Measurements from ENCODE around the gene SOD3. TPM values are rescaled to one million over a fixed set of nuclear protein-coding genes. Genes with fewer than 3 reads are reported as not detected.

Gene SOD3
- total RNA-seq, 1 experiment from 2014 or later = 1.0 TPM

DNA sequence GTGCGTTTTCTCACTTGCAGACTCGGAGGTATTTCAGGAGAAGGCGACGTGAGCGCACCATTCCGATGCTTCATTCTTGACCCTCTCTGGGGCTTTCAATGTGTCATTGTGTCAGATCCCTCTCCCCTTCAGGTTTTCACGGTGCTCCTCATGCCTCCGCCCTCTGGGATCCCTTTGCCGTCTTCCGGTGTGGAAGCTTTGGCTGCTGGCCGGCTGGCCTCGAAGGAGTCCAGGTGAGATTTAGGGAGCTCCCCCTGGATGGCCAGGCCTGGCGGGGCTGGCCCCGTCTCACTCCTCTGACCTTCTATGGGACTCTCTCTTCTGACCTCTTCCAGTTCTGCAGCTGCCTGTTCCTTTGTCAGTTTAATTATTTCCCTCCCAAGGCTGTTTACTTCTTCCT, 12.9 kb downstream of the SOD3 start:
- no peak overlapping the region for H3K4me3 ChIP-seq (ENCODE audit: low read depth in 2 of 2, low read length in 2 of 2)
- TF ChIP-seq TCF7L2 (IDR thresholded peaks at IDR 0.05; ENCODE audit: low read depth, low read length) = no peak
- no peak for TF ChIP-seq POLR2AphosphoS5 (IDR thresholded peaks at IDR 0.05; ENCODE audit: low read depth, low read length)
- TF ChIP-seq, protein P1, sequence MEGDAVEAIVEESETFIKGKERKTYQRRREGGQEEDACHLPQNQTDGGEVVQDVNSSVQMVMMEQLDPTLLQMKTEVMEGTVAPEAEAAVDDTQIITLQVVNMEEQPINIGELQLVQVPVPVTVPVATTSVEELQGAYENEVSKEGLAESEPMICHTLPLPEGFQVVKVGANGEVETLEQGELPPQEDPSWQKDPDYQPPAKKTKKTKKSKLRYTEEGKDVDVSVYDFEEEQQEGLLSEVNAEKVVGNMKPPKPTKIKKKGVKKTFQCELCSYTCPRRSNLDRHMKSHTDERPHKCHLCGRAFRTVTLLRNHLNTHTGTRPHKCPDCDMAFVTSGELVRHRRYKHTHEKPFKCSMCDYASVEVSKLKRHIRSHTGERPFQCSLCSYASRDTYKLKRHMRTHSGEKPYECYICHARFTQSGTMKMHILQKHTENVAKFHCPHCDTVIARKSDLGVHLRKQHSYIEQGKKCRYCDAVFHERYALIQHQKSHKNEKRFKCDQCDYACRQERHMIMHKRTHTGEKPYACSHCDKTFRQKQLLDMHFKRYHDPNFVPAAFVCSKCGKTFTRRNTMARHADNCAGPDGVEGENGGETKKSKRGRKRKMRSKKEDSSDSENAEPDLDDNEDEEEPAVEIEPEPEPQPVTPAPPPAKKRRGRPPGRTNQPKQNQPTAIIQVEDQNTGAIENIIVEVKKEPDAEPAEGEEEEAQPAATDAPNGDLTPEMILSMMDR (IDR thresholded peaks at IDR 0.05) = no peak
- no peak for TF ChIP-seq SIN3A (IDR thresholded peaks at IDR 0.05; ENCODE audit: borderline replicate concordance, insufficient read depth, low read depth, low read length)
- TF ChIP-seq, protein P2, sequence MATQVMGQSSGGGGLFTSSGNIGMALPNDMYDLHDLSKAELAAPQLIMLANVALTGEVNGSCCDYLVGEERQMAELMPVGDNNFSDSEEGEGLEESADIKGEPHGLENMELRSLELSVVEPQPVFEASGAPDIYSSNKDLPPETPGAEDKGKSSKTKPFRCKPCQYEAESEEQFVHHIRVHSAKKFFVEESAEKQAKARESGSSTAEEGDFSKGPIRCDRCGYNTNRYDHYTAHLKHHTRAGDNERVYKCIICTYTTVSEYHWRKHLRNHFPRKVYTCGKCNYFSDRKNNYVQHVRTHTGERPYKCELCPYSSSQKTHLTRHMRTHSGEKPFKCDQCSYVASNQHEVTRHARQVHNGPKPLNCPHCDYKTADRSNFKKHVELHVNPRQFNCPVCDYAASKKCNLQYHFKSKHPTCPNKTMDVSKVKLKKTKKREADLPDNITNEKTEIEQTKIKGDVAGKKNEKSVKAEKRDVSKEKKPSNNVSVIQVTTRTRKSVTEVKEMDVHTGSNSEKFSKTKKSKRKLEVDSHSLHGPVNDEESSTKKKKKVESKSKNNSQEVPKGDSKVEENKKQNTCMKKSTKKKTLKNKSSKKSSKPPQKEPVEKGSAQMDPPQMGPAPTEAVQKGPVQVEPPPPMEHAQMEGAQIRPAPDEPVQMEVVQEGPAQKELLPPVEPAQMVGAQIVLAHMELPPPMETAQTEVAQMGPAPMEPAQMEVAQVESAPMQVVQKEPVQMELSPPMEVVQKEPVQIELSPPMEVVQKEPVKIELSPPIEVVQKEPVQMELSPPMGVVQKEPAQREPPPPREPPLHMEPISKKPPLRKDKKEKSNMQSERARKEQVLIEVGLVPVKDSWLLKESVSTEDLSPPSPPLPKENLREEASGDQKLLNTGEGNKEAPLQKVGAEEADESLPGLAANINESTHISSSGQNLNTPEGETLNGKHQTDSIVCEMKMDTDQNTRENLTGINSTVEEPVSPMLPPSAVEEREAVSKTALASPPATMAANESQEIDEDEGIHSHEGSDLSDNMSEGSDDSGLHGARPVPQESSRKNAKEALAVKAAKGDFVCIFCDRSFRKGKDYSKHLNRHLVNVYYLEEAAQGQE (IDR thresholded peaks at IDR 0.05; ENCODE audit: insufficient read depth in 1 of 2, low read depth in 2 of 2, low read length in 1 of 2) = no peak
- no peaks in the 10 kb centered on the region for H3K4me1 ChIP-seq (ENCODE audit: control insufficient read depth, insufficient read depth, low read length)
- ATAC-seq = no peak
- in situ Hi-C loops (cut with HindIII; ENCODE audit: low pct_unique_long_range_greater_than_20kb, low sequenced_read_pairs) (no loop called here), intact Hi-C loops (cut with micrococcal nuclease; ENCODE audit: unreplicated experiment) (no loop called here)
- no TSS peak for BruUV-seq (replicated peaks)
- no peaks in the 10 kb centered on the region for H3K36me3 ChIP-seq (ENCODE audit: control insufficient read depth, insufficient read depth, low read length)
- ChIA-PET CTCF (no interaction called here), POLR2A (no interaction called here)
- H3K27me3 ChIP-seq (ENCODE audit: control insufficient read depth, insufficient read depth, low read length) = no peaks in the 10 kb centered on the region
- no peak for DNase-seq (ENCODE audit: low read depth, low spot score)
- no peak overlapping the region for H3K27ac ChIP-seq (ENCODE audit: low read length)
- H3K9me3 ChIP-seq (ENCODE audit: control insufficient read depth, insufficient read depth, low read depth, low read length) = no peaks in the 10 kb centered on the region

DNA sequence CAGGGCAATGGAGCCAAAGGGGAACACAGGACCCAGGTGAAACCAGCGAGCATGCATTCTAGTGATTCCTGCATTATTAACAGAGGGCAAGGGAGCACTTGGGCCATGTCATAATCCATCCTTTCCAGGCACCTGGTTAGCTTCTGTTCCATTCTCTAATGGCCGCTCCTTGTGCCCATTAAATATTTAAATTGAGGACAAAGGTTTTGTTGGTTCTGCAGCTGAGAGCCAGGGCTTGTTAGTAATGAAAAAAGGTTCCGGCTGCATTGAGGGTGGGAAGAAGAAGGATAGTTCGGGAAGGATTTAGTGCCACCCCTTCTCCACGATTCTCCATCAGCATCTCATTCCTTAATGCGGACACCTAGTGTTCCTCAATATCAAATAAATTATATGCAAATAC, 13.6 kb downstream of the SOD3 start:
- Histone ChIP-seq H3K9me3 (ENCODE audit: control insufficient read depth, insufficient read depth, low read depth, low read length) (no peaks in the 10 kb centered on the region), H3K27ac (ENCODE audit: low read length) (no peak overlapping the region), H3K4me3 (ENCODE audit: low read depth in 2 of 2, low read length in 2 of 2) (no peak overlapping the region), H3K4me1 (ENCODE audit: control insufficient read depth, insufficient read depth, low read length) (no peaks in the 10 kb centered on the region), H3K36me3 (ENCODE audit: control insufficient read depth, insufficient read depth, low read length) (no peaks in the 10 kb centered on the region), H3K27me3 (ENCODE audit: control insufficient read depth, insufficient read depth, low read length) (no peaks in the 10 kb centered on the region)
- no TSS peak for BruUV-seq (replicated peaks)
- DNase-seq (ENCODE audit: low read depth, low spot score) (no peak), ATAC-seq (no peak)
- TF ChIP-seq, protein P1 (IDR thresholded peaks at IDR 0.05) = no peak
- TF ChIP-seq, protein P2 (IDR thresholded peaks at IDR 0.05; ENCODE audit: insufficient read depth in 1 of 2, low read depth in 2 of 2, low read length in 1 of 2) = no peak
- TF ChIP-seq POLR2AphosphoS5 (IDR thresholded peaks at IDR 0.05; ENCODE audit: low read depth, low read length) = no peak
- no peak for TF ChIP-seq TCF7L2 (IDR thresholded peaks at IDR 0.05; ENCODE audit: low read depth, low read length)
- TF ChIP-seq SIN3A (IDR thresholded peaks at IDR 0.05; ENCODE audit: borderline replicate concordance, insufficient read depth, low read depth, low read length) = no peak
- POLR2A ChIA-PET = no interaction called here
- CTCF ChIA-PET = no interaction called here
- in situ Hi-C loops (cut with HindIII; ENCODE audit: low pct_unique_long_range_greater_than_20kb, low sequenced_read_pairs) = no loop called here
- intact Hi-C loops (cut with micrococcal nuclease; ENCODE audit: unreplicated experiment) = no loop called here

Measured in Panc1 (cell line).